Testis (tissue), 3 donors: ENCODE results near the gene VTI1B. TPM values are rescaled to one million over a fixed set of nuclear protein-coding genes. Genes with fewer than 3 reads are reported as not detected.

Source experiments
- DNase-seq: peaks from one replicate; pipeline ENCODE4 v3.0.0-alpha.2; 2019
- H3K27ac ChIP-seq, 2 donors: fragments of 200-600 bp; sonication (generic); one replicate each; pipeline ENCODE4 v1.5.1; 2019
- H3K27me3 ChIP-seq: fragments of 200-600 bp; sonication (generic); one replicate; pipeline ENCODE4 v1.5.1; 2019
- H3K36me3 ChIP-seq: fragments of 200-600 bp; sonication (generic); one replicate; pipeline ENCODE4 v1.5.1; 2017; ENCODE audit warnings: low read depth; ENCODE audit errors: missing control alignments
- H3K4me1 ChIP-seq: fragments of 200-600 bp; sonication (generic); one replicate; pipeline ENCODE4 v1.5.1; 2019
- H3K4me3 ChIP-seq, 2 donors: fragments of 200-600 bp; sonication (generic); one replicate each; pipeline ENCODE4 v1.5.1; 2017 to 2019
- H3K9me3 ChIP-seq: fragments of 200-600 bp; sonication (generic); one replicate; pipeline ENCODE4 v1.5.1; 2017
- POLR2A ChIP-seq: fragments of 450-650 bp; IDR thresholded peaks from one replicate; pipeline ENCODE4 v1.6.1; 2017; ENCODE audit warnings: antibody characterized with exemption, mild to moderate bottlenecking, moderate library complexity
- WGBS, 2 donors: methylation state at CpG; one replicate each; pipeline ENCODE4 v1.1.5; 2018; 5-methylcytosine and 5-hydroxymethylcytosine counted together
- intact Hi-C: fragments of 100-400 bp; cut with DNase I; formaldehyde crosslinking; loops from one replicate; pipeline ENCODE4 v1.15.1; 2023; ENCODE audit warnings: low total_unique reads
- polyA plus RNA-seq: library from polyadenylated mRNA; stranded (reverse); fragments of 350-450 nt; fragmentation: Illumina TruSeq; extraction: RNeasy Lipid Tissue Mini Kit (QIAGEN cat#74804); gene quantifications from one replicate; pipeline ENCODE4 v1.2.3, GENCODE V29; 2014; ENCODE audit warnings: low read depth, low replicate concordance; ENCODE audit not compliant: insufficient read depth
- total RNA-seq, 2 donors: library from RNA; depleted of rRNA; stranded (reverse); fragments of >200 nt; gene quantifications; one replicate each; pipeline ENCODE4 v1.2.3, GENCODE V29; 2016
- TF ChIP-seq, protein P1 (sequence below), 3 experiments: fragments of 450-650 bp in 2 of 3; fragments of 200-600 bp in 1 of 3; sonication (generic) in 1 of 3; IDR thresholded peaks; one replicate each; pipeline ENCODE4 v1.5.1; 2016 to 2019; ENCODE audit warnings: antibody characterized with exemption in 3 of 3, mild to moderate bottlenecking in 2 of 3, moderate library complexity in 1 of 3

The VTI1B gene
- total and polyA plus RNA-seq, 3 donors from 2014 or later, result 65.0 to 143 (median 72.7) TPM

DNA sequence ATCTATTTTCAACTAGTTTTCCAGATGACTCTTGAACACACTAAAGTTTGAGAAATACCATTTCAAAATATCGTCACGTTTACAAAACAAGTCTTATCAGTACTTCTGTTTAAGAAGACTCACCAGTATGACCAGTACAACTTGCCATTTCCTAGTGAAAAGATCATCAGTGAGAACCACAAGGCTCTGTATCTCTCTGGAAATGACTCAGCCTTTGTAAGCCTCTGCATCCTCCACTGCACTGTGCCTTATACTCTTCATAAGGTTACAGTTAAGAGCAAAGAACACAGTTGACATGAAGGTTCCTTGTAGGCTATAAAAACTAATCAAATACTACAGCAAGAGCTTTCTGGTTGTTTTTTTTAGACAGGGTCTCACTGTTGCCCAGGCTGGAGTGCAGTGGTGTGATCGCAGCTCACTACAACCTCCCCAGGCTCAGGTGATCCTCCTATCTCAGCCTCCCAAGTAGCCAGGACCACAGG lies 5.7 kb upstream of the VTI1B start:
- intact Hi-C loops, result no loop called here
- TF ChIP-seq, protein P1, sequence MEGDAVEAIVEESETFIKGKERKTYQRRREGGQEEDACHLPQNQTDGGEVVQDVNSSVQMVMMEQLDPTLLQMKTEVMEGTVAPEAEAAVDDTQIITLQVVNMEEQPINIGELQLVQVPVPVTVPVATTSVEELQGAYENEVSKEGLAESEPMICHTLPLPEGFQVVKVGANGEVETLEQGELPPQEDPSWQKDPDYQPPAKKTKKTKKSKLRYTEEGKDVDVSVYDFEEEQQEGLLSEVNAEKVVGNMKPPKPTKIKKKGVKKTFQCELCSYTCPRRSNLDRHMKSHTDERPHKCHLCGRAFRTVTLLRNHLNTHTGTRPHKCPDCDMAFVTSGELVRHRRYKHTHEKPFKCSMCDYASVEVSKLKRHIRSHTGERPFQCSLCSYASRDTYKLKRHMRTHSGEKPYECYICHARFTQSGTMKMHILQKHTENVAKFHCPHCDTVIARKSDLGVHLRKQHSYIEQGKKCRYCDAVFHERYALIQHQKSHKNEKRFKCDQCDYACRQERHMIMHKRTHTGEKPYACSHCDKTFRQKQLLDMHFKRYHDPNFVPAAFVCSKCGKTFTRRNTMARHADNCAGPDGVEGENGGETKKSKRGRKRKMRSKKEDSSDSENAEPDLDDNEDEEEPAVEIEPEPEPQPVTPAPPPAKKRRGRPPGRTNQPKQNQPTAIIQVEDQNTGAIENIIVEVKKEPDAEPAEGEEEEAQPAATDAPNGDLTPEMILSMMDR (IDR thresholded peaks at IDR 0.05), result no peak
- no peak for TF ChIP-seq POLR2A
- H3K36me3 ChIP-seq, result no peaks in the 10 kb centered on the region
- no peak overlapping the region for H3K27ac ChIP-seq
- peaks cover 11% of the 10 kb centered on the region for H3K4me1 ChIP-seq
- no peaks in the 10 kb centered on the region for H3K9me3 ChIP-seq
- no peak for DNase-seq
- no peak overlapping the region for H3K4me3 ChIP-seq
- 85 to 86% methylated on average over 3 of the region's 3 CpGs for WGBS, 2 donors
- H3K27me3 ChIP-seq, result no peaks in the 10 kb centered on the region

DNA sequence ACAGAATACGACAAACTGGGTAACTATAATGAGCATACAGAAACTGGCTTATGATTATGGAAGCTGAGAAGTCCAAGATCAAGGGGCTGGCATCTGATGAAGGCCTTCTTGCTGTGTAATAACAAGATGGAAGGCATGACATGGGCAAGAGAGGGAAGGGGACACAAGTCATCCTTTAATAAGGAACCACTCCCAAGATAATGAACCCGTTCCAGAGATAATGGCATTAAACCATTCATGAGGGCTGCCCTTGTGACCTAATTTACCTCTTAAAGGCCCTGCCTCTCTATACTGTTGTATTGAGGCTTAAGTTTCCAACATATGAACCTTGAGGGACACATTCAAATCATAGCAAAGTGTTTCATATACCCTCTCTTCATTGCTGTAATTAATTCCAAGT lies 4.6 kb upstream of the VTI1B start:
- 52 to 76% methylated on average over 2 of the region's 2 CpGs for WGBS, 2 donors
- H3K4me1 ChIP-seq, result peaks cover 7% of the 10 kb centered on the region
- H3K36me3 ChIP-seq, result no peaks in the 10 kb centered on the region
- no peak overlapping the region for H3K27ac ChIP-seq
- no peak for DNase-seq
- H3K4me3 ChIP-seq, result no peak overlapping the region
- H3K9me3 ChIP-seq, result no peaks in the 10 kb centered on the region
- no peak for TF ChIP-seq POLR2A
- TF ChIP-seq, protein P1 (IDR thresholded peaks at IDR 0.05), result no peak
- intact Hi-C loops, result no loop called here
- H3K27me3 ChIP-seq, result no peaks in the 10 kb centered on the region

DNA sequence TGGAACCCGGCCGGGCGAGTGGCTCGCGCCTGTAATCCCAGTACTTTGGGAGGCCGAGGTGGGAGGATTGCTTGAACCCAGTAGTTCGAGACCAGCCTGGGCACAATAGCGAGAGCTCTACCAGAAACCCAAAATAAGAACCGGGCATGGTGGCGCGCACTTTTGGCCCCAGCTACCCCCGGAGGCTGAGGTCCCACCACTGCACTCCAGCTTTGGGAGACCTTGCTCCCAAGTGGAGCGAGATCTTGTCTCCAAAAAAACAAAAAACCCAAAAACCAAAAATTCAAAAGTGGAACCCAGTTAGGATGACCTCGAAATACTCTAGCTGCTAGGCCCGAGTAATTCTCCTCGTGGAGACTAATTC lies 769 bp upstream of the VTI1B start:
- DNase-seq, result no peak
- TF ChIP-seq POLR2A, result no peak
- TF ChIP-seq, protein P1 (IDR thresholded peaks at IDR 0.05), result no peak
- WGBS, 2 donors, result 19 to 25% methylated on average over 9 to 16 of the region's 16 CpGs

DNA sequence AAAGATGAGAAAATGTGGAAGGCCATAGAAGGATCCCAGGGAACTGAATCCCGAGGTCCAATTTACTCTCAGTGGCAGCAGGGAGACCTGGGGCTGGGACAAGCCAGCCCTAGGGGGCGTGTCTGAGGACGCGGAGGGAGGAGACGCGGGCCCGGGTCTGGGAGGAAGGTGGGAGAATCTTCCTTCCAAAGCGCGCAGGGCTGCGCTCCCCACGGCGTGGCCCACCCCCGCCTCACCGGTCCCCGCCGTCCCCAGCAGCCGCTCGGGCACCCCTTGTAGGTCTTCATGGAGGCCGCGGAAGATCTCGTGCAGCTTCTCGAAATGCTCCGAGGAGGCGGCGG lies 323 bp downstream of the VTI1B start:
- DNase-seq, result peak; percentile 86
- Histone ChIP-seq H3K27ac (peak overlapping the region; percentile 97 to 100), H3K36me3 (no peaks in the 10 kb centered on the region), H3K4me3 (peak overlapping the region; percentile 82 to 96), H3K27me3 (no peaks in the 10 kb centered on the region), H3K9me3 (no peaks in the 10 kb centered on the region), H3K4me1 (peaks cover 17% of the 10 kb centered on the region)
- intact Hi-C loops, result no loop called here
- WGBS, 2 donors, result 0 to 1% methylated on average over 19 to 25 of the region's 25 CpGs
- TF ChIP-seq, protein P1 (IDR thresholded peaks at IDR 0.05), result peak in 1 of 3 experiments; percentile 17
- TF ChIP-seq POLR2A, result no peak

More for the DNA sequence above, 769 bp upstream of the VTI1B start:
- peak overlapping the region; percentile 97 to 100 for H3K27ac ChIP-seq
- no peaks in the 10 kb centered on the region for H3K27me3 ChIP-seq
- peak overlapping the region; percentile 82 to 96 for H3K4me3 ChIP-seq
- intact Hi-C loops, result no loop called here
- H3K4me1 ChIP-seq, result peaks cover 17% of the 10 kb centered on the region
- H3K9me3 ChIP-seq, result no peaks in the 10 kb centered on the region
- no peaks in the 10 kb centered on the region for H3K36me3 ChIP-seq

DNA sequence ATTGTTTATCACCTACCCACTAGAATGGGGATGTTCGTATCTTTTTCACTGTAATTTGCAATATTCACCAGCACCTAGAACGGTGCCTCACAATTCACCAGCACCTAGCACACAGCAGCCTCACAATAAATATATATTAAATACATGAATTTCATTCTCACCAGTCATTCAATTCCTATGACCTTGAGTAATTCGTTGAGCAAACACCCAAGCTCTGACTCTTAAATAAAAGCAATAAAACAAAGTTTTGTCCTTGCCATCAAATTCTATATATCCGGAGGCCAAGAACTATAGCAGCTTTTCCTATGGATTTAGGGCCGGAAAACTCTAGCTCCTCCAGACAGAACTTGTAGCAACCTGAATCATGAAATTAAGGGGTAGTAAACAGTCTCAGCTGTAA lies 981 bp downstream of the VTI1B start:
- intact Hi-C loops, result no loop called here
- TF ChIP-seq, protein P1 (IDR thresholded peaks at IDR 0.05), result no peak
- TF ChIP-seq POLR2A, result no peak
- no peaks in the 10 kb centered on the region for H3K36me3 ChIP-seq
- H3K27me3 ChIP-seq, result no peaks in the 10 kb centered on the region
- no peak overlapping the region for H3K27ac ChIP-seq
- no peak for DNase-seq
- H3K9me3 ChIP-seq, result no peaks in the 10 kb centered on the region
- peak overlapping the region; percentile 82 to 96 for H3K4me3 ChIP-seq
- H3K4me1 ChIP-seq, result peaks cover 17% of the 10 kb centered on the region
- WGBS, 2 donors, result 22 to 27% methylated on average over 5 of the region's 5 CpGs
